Measurements from ENCODE around the gene CENPS. TPM values are rescaled to one million over a fixed set of nuclear protein-coding genes. Genes with fewer than 3 reads are reported as not detected.
A peak's percentile ranks its signal among the peaks of the same experiment; 100 is the strongest.

Gene CENPS
- total RNA-seq, 1 donor = 14.7 TPM

- no peak for TF ChIP-seq CTCF (IDR thresholded peaks at IDR 0.05; ENCODE audit: insufficient read depth, low read depth, low read length)
- H3K4me3 ChIP-seq (ENCODE audit: low read depth, low read length) = peak overlapping the region; percentile 32
- no peak for DNase-seq (ENCODE audit: low read depth)
Measured at GRCh38 chr1:10450836-10451235, 20.6 kb downstream of the CENPS start.

GRCh38 chr1:10451287-10451686 is 21.1 kb downstream of the CENPS start:
- peak; percentile 36 for DNase-seq (ENCODE audit: low read depth)
- H3K4me3 ChIP-seq (ENCODE audit: low read depth, low read length) = peak overlapping the region; percentile 32
- no peak for TF ChIP-seq CTCF (IDR thresholded peaks at IDR 0.05; ENCODE audit: insufficient read depth, low read depth, low read length)

- DNase-seq (ENCODE audit: low read depth) = no peak
- H3K4me3 ChIP-seq (ENCODE audit: low read depth, low read length) = no peak overlapping the region
- no peak for TF ChIP-seq CTCF (IDR thresholded peaks at IDR 0.05; ENCODE audit: insufficient read depth, low read depth, low read length)
Measured at GRCh38 chr1:10456048-10456447, 25.8 kb downstream of the CENPS start.

GRCh38 chr1:10456661-10457060 is 26.4 kb downstream of the CENPS start:
- DNase-seq (ENCODE audit: low read depth) = no peak
- no peak overlapping the region for H3K4me3 ChIP-seq (ENCODE audit: low read depth, low read length)
- no peak for TF ChIP-seq CTCF (IDR thresholded peaks at IDR 0.05; ENCODE audit: insufficient read depth, low read depth, low read length)

- peak overlapping the region; percentile 24 for H3K4me3 ChIP-seq (ENCODE audit: low read depth, low read length)
- peak; percentile 37 for DNase-seq (ENCODE audit: low read depth)
Measured at GRCh38 chr1:10457462-10457861, 27.2 kb downstream of the CENPS start.

- peak overlapping the region; percentile 24 for H3K4me3 ChIP-seq (ENCODE audit: low read depth, low read length)
- no peak for TF ChIP-seq CTCF (IDR thresholded peaks at IDR 0.05; ENCODE audit: insufficient read depth, low read depth, low read length)
- peak; percentile 74 for DNase-seq (ENCODE audit: low read depth)
Measured at GRCh38 chr1:10457875-10458274, 27.6 kb downstream of the CENPS start.

GRCh38 chr1:10459184-10459583 is 29.0 kb downstream of the CENPS start:
- no peak for TF ChIP-seq CTCF (IDR thresholded peaks at IDR 0.05; ENCODE audit: insufficient read depth, low read depth, low read length)
- peak; percentile 94 for DNase-seq (ENCODE audit: low read depth)
- H3K4me3 ChIP-seq (ENCODE audit: low read depth, low read length) = no peak overlapping the region

Measured in fibroblast of villous mesenchyme (primary cell).